Measurements from ENCODE around the gene AXDND1. TPM values are rescaled to one million over a fixed set of nuclear protein-coding genes. Genes with fewer than 3 reads are reported as not detected.
A peak's percentile ranks its signal among the peaks of the same experiment; 100 is the strongest.

AXDND1 gene
- total and polyA plus RNA-seq, 9 of the 15 experiments (the other 6 are each of a cell fraction or from before 2014, with no cell fraction given): 0.03 to 0.13 (median 0.06) TPM; not detected in 5

DNA sequence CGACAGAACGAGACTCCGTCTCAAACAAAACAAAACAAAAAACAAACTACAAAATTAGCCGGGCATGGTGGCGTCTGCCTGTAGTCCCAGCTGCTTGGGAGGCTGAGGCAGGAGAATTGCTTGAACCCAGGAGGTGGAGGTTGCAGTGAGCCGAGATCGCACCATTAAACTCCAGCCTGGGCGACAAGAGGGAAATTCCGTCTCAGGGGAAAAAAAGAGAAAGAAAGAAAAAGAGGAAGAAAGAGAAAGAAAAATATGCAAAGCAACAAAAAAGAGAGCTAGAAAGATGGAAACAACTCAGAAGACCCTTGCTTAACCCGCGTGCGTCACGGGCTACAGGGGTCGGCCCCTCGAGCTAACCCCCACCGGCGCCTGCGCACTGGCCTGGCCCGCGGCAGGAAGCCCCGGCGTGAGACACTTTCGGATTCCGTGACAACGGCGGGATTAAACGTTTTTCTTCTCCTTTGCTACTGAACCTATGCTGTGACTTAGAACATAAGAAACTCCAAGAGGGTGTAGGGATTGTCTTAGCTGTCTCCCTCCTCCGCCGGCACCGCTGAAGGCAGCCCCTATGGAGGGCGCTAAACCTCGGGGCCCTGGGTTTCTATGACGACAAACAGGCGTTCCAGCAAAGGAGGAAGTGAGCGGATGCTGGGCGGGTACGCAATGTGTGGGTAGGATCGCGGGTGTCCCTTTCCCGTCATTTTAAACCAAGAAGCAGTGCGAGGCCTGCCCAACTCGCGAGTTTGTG lies at the start of gene AXDND1 (continued):
- TF ChIP-seq NCOA2 (IDR thresholded peaks at IDR 0.05; ENCODE audit: partially characterized antibody in 2 of 2) (peak in 1 of 2 experiments; percentile 96), ZC3H4 (CRISPR knock-in tag; IDR thresholded peaks at IDR 0.05; ENCODE audit: borderline replicate concordance) (no peak), FOXK2 (conservative IDR thresholded peaks at IDR 0.05 in 1 of 2, IDR thresholded peaks at IDR 0.05 in 1 of 2; ENCODE audit: low read depth in 2 of 2) (peak; percentile 56 to 72; a peak in 3 of 4 replicates), EGR1 (conservative IDR thresholded peaks at IDR 0.05) (peak; percentile 77), ZNF431 (CRISPR knock-in tag; IDR thresholded peaks at IDR 0.05) (peak; percentile 64; the same call in 1 of the 2 replicates), HDGF (IDR thresholded peaks at IDR 0.05) (peak; percentile 88; the same call in 1 of the 2 replicates), BCOR (IDR thresholded peaks at IDR 0.05) (peak; percentile 79), RBBP5 (IDR thresholded peaks at IDR 0.05; ENCODE audit: borderline replicate concordance, insufficient read depth, low read length, poor library complexity, severe bottlenecking) (peak; percentile 68), RAD21 (CRISPR knock-in tag; conservative IDR thresholded peaks at IDR 0.05 in 1 of 2, IDR thresholded peaks at IDR 0.05 in 1 of 2) (peak; percentile 6 to 22; a peak in 2 of 4 replicates), PML (IDR thresholded peaks at IDR 0.05; ENCODE audit: low read length) (no peak), NFRKB (IDR thresholded peaks at IDR 0.05; ENCODE audit: low read depth) (peak; percentile 78), GABPB1 (CRISPR knock-in tag; IDR thresholded peaks at IDR 0.05) (peak; percentile 84)
- TF ChIP-seq, protein P1, sequence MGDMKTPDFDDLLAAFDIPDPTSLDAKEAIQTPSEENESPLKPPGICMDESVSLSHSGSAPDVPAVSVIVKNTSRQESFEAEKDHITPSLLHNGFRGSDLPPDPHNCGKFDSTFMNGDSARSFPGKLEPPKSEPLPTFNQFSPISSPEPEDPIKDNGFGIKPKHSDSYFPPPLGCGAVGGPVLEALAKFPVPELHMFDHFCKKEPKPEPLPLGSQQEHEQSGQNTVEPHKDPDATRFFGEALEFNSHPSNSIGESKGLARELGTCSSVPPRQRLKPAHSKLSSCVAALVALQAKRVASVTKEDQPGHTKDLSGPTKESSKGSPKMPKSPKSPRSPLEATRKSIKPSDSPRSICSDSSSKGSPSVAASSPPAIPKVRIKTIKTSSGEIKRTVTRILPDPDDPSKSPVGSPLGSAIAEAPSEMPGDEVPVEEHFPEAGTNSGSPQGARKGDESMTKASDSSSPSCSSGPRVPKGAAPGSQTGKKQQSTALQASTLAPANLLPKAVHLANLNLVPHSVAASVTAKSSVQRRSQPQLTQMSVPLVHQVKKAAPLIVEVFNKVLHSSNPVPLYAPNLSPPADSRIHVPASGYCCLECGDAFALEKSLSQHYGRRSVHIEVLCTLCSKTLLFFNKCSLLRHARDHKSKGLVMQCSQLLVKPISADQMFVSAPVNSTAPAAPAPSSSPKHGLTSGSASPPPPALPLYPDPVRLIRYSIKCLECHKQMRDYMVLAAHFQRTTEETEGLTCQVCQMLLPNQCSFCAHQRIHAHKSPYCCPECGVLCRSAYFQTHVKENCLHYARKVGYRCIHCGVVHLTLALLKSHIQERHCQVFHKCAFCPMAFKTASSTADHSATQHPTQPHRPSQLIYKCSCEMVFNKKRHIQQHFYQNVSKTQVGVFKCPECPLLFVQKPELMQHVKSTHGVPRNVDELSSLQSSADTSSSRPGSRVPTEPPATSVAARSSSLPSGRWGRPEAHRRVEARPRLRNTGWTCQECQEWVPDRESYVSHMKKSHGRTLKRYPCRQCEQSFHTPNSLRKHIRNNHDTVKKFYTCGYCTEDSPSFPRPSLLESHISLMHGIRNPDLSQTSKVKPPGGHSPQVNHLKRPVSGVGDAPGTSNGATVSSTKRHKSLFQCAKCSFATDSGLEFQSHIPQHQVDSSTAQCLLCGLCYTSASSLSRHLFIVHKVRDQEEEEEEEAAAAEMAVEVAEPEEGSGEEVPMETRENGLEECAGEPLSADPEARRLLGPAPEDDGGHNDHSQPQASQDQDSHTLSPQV (IDR thresholded peaks at IDR 0.05): peak; percentile 85
- TF ChIP-seq, protein P2, sequence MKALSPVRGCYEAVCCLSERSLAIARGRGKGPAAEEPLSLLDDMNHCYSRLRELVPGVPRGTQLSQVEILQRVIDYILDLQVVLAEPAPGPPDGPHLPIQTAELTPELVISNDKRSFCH (CRISPR knock-in tag; IDR thresholded peaks at IDR 0.05): no peak
- TF ChIP-seq, protein P2 (tag; IDR thresholded peaks at IDR 0.05): 0 out of 2 replicates have a peak, but pooled peaks have one; percentile 46
- TF ChIP-seq, protein P3, sequence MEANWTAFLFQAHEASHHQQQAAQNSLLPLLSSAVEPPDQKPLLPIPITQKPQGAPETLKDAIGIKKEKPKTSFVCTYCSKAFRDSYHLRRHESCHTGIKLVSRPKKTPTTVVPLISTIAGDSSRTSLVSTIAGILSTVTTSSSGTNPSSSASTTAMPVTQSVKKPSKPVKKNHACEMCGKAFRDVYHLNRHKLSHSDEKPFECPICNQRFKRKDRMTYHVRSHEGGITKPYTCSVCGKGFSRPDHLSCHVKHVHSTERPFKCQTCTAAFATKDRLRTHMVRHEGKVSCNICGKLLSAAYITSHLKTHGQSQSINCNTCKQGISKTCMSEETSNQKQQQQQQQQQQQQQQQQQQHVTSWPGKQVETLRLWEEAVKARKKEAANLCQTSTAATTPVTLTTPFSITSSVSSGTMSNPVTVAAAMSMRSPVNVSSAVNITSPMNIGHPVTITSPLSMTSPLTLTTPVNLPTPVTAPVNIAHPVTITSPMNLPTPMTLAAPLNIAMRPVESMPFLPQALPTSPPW (CRISPR knock-in tag; IDR thresholded peaks at IDR 0.05): peak; percentile 57; the same call in 1 of the 2 replicates
- TF ChIP-seq, protein P4, sequence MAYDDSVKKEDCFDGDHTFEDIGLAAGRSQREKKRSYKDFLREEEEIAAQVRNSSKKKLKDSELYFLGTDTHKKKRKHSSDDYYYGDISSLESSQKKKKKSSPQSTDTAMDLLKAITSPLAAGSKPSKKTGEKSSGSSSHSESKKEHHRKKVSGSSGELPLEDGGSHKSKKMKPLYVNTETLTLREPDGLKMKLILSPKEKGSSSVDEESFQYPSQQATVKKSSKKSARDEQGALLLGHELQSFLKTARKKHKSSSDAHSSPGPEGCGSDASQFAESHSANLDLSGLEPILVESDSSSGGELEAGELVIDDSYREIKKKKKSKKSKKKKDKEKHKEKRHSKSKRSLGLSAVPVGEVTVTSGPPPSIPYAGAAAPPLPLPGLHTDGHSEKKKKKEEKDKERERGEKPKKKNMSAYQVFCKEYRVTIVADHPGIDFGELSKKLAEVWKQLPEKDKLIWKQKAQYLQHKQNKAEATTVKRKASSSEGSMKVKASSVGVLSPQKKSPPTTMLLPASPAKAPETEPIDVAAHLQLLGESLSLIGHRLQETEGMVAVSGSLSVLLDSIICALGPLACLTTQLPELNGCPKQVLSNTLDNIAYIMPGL (CRISPR knock-in tag; IDR thresholded peaks at IDR 0.05): peak; percentile 86
- TF ChIP-seq, protein P5, sequence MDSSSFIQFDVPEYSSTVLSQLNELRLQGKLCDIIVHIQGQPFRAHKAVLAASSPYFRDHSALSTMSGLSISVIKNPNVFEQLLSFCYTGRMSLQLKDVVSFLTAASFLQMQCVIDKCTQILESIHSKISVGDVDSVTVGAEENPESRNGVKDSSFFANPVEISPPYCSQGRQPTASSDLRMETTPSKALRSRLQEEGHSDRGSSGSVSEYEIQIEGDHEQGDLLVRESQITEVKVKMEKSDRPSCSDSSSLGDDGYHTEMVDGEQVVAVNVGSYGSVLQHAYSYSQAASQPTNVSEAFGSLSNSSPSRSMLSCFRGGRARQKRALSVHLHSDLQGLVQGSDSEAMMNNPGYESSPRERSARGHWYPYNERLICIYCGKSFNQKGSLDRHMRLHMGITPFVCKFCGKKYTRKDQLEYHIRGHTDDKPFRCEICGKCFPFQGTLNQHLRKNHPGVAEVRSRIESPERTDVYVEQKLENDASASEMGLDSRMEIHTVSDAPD (CRISPR knock-in tag; IDR thresholded peaks at IDR 0.05): no peak

All from K562 (cell line).